ENCODE measurements around the gene BCL2.

Gene BCL2

GRCh38 chr18:63151539-63151938, 168.0 kb downstream of the BCL2 start:
- no peak overlapping the region for H2AFZ ChIP-seq (ENCODE audit: insufficient read depth, low read length, poor library complexity)
- H3K4me2 ChIP-seq (ENCODE audit: low read length) = no peak overlapping the region
- H3K4me1 ChIP-seq (ENCODE audit: control insufficient read depth in 1 of 2, insufficient read depth in 2 of 2, low read length in 2 of 2) = peaks cover 4% of the 10 kb centered on the region in 2 experiments
- no peak overlapping the region for H3K14ac ChIP-seq (ENCODE audit: low read length)
- H2BK120ac ChIP-seq (ENCODE audit: insufficient read depth, low read length, poor library complexity) = no peak overlapping the region
- no peak overlapping the region for H3K23ac ChIP-seq (ENCODE audit: low read length)
- no peak overlapping the region for H3K4me3 ChIP-seq (ENCODE audit: low read depth, low read length)
- no peak overlapping the region for H2AK5ac ChIP-seq (ENCODE audit: low read length)
- H3K9me3 ChIP-seq (ENCODE audit: insufficient read depth, low read depth, low read length) = no peaks in the 10 kb centered on the region
- H2BK5ac ChIP-seq (ENCODE audit: low read depth, low read length, poor library complexity) = no peak overlapping the region
- no peak overlapping the region for H3K18ac ChIP-seq (ENCODE audit: low read length)
- H3K9ac ChIP-seq (ENCODE audit: low read length) = no peak overlapping the region
- no peaks in the 10 kb centered on the region for H3K36me3 ChIP-seq (ENCODE audit: control insufficient read depth in 1 of 2, insufficient read depth in 2 of 2, low read length in 2 of 2)
- DNase-seq = no peak
- H4K91ac ChIP-seq (ENCODE audit: low read depth, low read length) = no peak overlapping the region
- H3K79me2 ChIP-seq (ENCODE audit: control insufficient read depth, insufficient read depth, low read length, poor library complexity) = no peaks in the 10 kb centered on the region
- no peaks in the 10 kb centered on the region for H3K27me3 ChIP-seq (ENCODE audit: insufficient read depth, low read length)
- H3K27ac ChIP-seq (ENCODE audit: low read depth, low read length) = no peak overlapping the region
- WGBS (ENCODE audit: extremely low coverage, insufficient coverage, insufficient read length) = no CpG with 5 or more reads among the region's 5 CpGs
- H3K79me1 ChIP-seq (ENCODE audit: low read length) = no peaks in the 10 kb centered on the region
- H3K4ac ChIP-seq (ENCODE audit: low read depth, low read length) = no peak overlapping the region
- H2BK12ac ChIP-seq (ENCODE audit: low read length) = no peak overlapping the region
- H4K12ac ChIP-seq (ENCODE audit: low read depth, low read length) = no peak overlapping the region
- no peak overlapping the region for H4K8ac ChIP-seq (ENCODE audit: low read depth, low read length)

GRCh38 chr18:63150942-63151421, 168.6 kb downstream of the BCL2 start:
- Histone ChIP-seq H3K4me2 (ENCODE audit: low read length) (no peak overlapping the region), H3K27ac (ENCODE audit: low read depth, low read length) (no peak overlapping the region), H2BK120ac (ENCODE audit: insufficient read depth, low read length, poor library complexity) (no peak overlapping the region), H3K27me3 (ENCODE audit: insufficient read depth, low read length) (no peaks in the 10 kb centered on the region), H4K8ac (ENCODE audit: low read depth, low read length) (no peak overlapping the region), H3K36me3 (ENCODE audit: control insufficient read depth in 1 of 2, insufficient read depth in 2 of 2, low read length in 2 of 2) (no peaks in the 10 kb centered on the region), H3K14ac (ENCODE audit: low read length) (no peak overlapping the region), H3K79me2 (ENCODE audit: control insufficient read depth, insufficient read depth, low read length, poor library complexity) (no peaks in the 10 kb centered on the region), H3K23ac (ENCODE audit: low read length) (no peak overlapping the region), H2AK5ac (ENCODE audit: low read length) (no peak overlapping the region), H3K4me3 (ENCODE audit: low read depth, low read length) (no peak overlapping the region), H2AFZ (ENCODE audit: insufficient read depth, low read length, poor library complexity) (no peak overlapping the region), H4K91ac (ENCODE audit: low read depth, low read length) (no peak overlapping the region), H2BK5ac (ENCODE audit: low read depth, low read length, poor library complexity) (no peak overlapping the region), H3K9ac (ENCODE audit: low read length) (no peak overlapping the region), H3K9me3 (ENCODE audit: insufficient read depth, low read depth, low read length) (no peaks in the 10 kb centered on the region), H3K79me1 (ENCODE audit: low read length) (no peaks in the 10 kb centered on the region), H3K4me1 (ENCODE audit: control insufficient read depth in 1 of 2, insufficient read depth in 2 of 2, low read length in 2 of 2) (peaks cover 0 to 4% of the 10 kb centered on the region in 2 experiments), H3K4ac (ENCODE audit: low read depth, low read length) (no peak overlapping the region), H3K18ac (ENCODE audit: low read length) (no peak overlapping the region), H2BK12ac (ENCODE audit: low read length) (no peak overlapping the region), H4K12ac (ENCODE audit: low read depth, low read length) (no peak overlapping the region)
- DNase-seq = no peak
- WGBS (ENCODE audit: extremely low coverage, insufficient coverage, insufficient read length) = no CpG with 5 or more reads among the region's 4 CpGs

- Histone ChIP-seq H4K8ac (ENCODE audit: low read depth, low read length) (no peak overlapping the region), H2BK120ac (ENCODE audit: insufficient read depth, low read length, poor library complexity) (no peak overlapping the region), H3K27me3 (ENCODE audit: insufficient read depth, low read length) (no peaks in the 10 kb centered on the region), H3K9ac (ENCODE audit: low read length) (no peak overlapping the region), H3K23ac (ENCODE audit: low read length) (no peak overlapping the region), H3K18ac (ENCODE audit: low read length) (no peak overlapping the region), H4K12ac (ENCODE audit: low read depth, low read length) (no peak overlapping the region), H2BK12ac (ENCODE audit: low read length) (no peak overlapping the region), H3K4me3 (ENCODE audit: low read depth, low read length) (no peak overlapping the region), H3K4me1 (ENCODE audit: control insufficient read depth in 1 of 2, insufficient read depth in 2 of 2, low read length in 2 of 2) (peaks cover 0 to 2% of the 10 kb centered on the region in 2 experiments), H3K79me2 (ENCODE audit: control insufficient read depth, insufficient read depth, low read length, poor library complexity) (no peaks in the 10 kb centered on the region), H4K91ac (ENCODE audit: low read depth, low read length) (no peak overlapping the region), H3K4ac (ENCODE audit: low read depth, low read length) (no peak overlapping the region), H3K79me1 (ENCODE audit: low read length) (no peaks in the 10 kb centered on the region), H2AFZ (ENCODE audit: insufficient read depth, low read length, poor library complexity) (no peak overlapping the region), H2AK5ac (ENCODE audit: low read length) (no peak overlapping the region), H3K9me3 (ENCODE audit: insufficient read depth, low read depth, low read length) (no peaks in the 10 kb centered on the region), H3K4me2 (ENCODE audit: low read length) (no peak overlapping the region), H3K27ac (ENCODE audit: low read depth, low read length) (no peak overlapping the region), H3K14ac (ENCODE audit: low read length) (no peak overlapping the region), H2BK5ac (ENCODE audit: low read depth, low read length, poor library complexity) (no peak overlapping the region), H3K36me3 (ENCODE audit: control insufficient read depth in 1 of 2, insufficient read depth in 2 of 2, low read length in 2 of 2) (no peaks in the 10 kb centered on the region)
- DNase-seq = no peak
- no CpG with 5 or more reads among the region's 8 CpGs for WGBS (ENCODE audit: extremely low coverage, insufficient coverage, insufficient read length)
Observed at GRCh38 chr18:63150326-63150725, 169.2 kb downstream of the BCL2 start.

GRCh38 chr18:63149302-63149587, 170.3 kb downstream of the BCL2 start:
- WGBS (ENCODE audit: extremely low coverage, insufficient coverage, insufficient read length) = no CpG with 5 or more reads among the region's 9 CpGs

More at GRCh38 chr18:63149302-63149587, 170.3 kb downstream of the BCL2 start:
- H3K14ac ChIP-seq (ENCODE audit: low read length) = no peak overlapping the region
- no peaks in the 10 kb centered on the region for H3K9me3 ChIP-seq (ENCODE audit: insufficient read depth, low read depth, low read length)
- no peak overlapping the region for H3K9ac ChIP-seq (ENCODE audit: low read length)
- no peak overlapping the region for H2AFZ ChIP-seq (ENCODE audit: insufficient read depth, low read length, poor library complexity)
- no peaks in the 10 kb centered on the region for H3K79me2 ChIP-seq (ENCODE audit: control insufficient read depth, insufficient read depth, low read length, poor library complexity)
- H3K18ac ChIP-seq (ENCODE audit: low read length) = no peak overlapping the region
- no peak overlapping the region for H3K4me3 ChIP-seq (ENCODE audit: low read depth, low read length)
- DNase-seq = no peak
- H3K27me3 ChIP-seq (ENCODE audit: insufficient read depth, low read length) = no peaks in the 10 kb centered on the region
- H3K4me2 ChIP-seq (ENCODE audit: low read length) = no peak overlapping the region
- no peaks in the 10 kb centered on the region for H3K36me3 ChIP-seq (ENCODE audit: control insufficient read depth in 1 of 2, insufficient read depth in 2 of 2, low read length in 2 of 2)
- H4K12ac ChIP-seq (ENCODE audit: low read depth, low read length) = no peak overlapping the region
- H2BK12ac ChIP-seq (ENCODE audit: low read length) = no peak overlapping the region
- H3K79me1 ChIP-seq (ENCODE audit: low read length) = no peaks in the 10 kb centered on the region
- no peak overlapping the region for H3K27ac ChIP-seq (ENCODE audit: low read depth, low read length)
- H2BK120ac ChIP-seq (ENCODE audit: insufficient read depth, low read length, poor library complexity) = no peak overlapping the region
- H3K4ac ChIP-seq (ENCODE audit: low read depth, low read length) = no peak overlapping the region
- no peaks in the 10 kb centered on the region for H3K4me1 ChIP-seq (ENCODE audit: control insufficient read depth in 1 of 2, insufficient read depth in 2 of 2, low read length in 2 of 2)
- H3K23ac ChIP-seq (ENCODE audit: low read length) = no peak overlapping the region
- H2AK5ac ChIP-seq (ENCODE audit: low read length) = no peak overlapping the region
- no peak overlapping the region for H4K8ac ChIP-seq (ENCODE audit: low read depth, low read length)
- no peak overlapping the region for H4K91ac ChIP-seq (ENCODE audit: low read depth, low read length)
- H2BK5ac ChIP-seq (ENCODE audit: low read depth, low read length, poor library complexity) = no peak overlapping the region

Data from trophoblast cell (in vitro differentiated cells and primary cell).